Gastrocnemius medialis (tissue), 4 donors: ENCODE results near the gene MIGA1.

ENCODE experiments used
- POLR2A ChIP-seq, 2 donors: fragments of 450-650 bp; IDR thresholded peaks; one replicate each; pipeline ENCODE4 v1.6.1; 2017; ENCODE audit warnings: antibody characterized with exemption in 2 of 2, mild to moderate bottlenecking in 2 of 2, moderate library complexity in 2 of 2
- TF ChIP-seq, protein P1 (sequence below), 5 experiments: fragments of 450-650 bp in 3 of 5; fragments of 200-600 bp in 2 of 5; sonication (generic) in 2 of 5; IDR thresholded peaks in 4 of 5; conservative IDR thresholded peaks in 1 of 5; 1 replicate in 4 of 5; 2 replicates in 1 of 5; pipeline ENCODE4 v1.5.1; 2016 to 2019; ENCODE audit warnings: antibody characterized with exemption in 5 of 5, mild to moderate bottlenecking in 3 of 5, moderate library complexity in 3 of 5

DNA sequence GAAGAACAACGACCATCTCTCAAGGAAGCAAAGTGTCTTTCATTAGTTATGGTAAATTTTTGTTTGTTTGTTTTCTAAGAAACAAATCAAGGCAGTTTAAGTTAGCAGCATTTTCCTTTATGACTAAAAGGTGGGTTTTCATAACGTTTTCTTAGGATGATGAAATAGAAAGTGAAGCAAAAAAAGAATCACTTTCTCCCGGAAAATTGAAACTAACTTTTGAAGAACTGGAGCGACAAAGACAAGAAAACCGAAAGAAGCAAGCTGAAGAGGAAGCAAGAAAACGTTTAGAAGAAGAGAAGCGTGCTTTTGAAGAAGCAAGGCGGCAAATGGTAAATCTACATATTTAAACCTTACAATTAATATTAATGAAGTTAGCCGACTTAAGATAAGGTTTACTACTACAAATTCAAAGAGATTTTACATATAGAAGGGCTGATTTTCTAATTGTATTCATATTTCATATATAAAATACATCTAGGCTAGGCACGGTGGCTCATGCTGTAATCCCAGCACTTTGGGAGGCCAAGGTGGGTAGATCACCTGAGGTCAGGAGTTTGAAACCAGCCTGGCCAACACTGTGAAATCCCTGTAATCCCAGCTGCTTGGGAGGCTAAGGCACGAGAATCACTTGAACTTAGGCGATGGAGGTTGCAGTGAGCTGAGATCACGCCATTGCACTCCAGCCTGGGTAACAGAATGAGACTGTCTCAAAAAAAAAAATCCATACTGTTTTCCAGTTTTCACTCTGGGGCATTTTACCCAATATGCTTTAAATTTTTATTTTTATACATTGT is 147.3 kb downstream of the MIGA1 start:
- TF ChIP-seq, protein P1, sequence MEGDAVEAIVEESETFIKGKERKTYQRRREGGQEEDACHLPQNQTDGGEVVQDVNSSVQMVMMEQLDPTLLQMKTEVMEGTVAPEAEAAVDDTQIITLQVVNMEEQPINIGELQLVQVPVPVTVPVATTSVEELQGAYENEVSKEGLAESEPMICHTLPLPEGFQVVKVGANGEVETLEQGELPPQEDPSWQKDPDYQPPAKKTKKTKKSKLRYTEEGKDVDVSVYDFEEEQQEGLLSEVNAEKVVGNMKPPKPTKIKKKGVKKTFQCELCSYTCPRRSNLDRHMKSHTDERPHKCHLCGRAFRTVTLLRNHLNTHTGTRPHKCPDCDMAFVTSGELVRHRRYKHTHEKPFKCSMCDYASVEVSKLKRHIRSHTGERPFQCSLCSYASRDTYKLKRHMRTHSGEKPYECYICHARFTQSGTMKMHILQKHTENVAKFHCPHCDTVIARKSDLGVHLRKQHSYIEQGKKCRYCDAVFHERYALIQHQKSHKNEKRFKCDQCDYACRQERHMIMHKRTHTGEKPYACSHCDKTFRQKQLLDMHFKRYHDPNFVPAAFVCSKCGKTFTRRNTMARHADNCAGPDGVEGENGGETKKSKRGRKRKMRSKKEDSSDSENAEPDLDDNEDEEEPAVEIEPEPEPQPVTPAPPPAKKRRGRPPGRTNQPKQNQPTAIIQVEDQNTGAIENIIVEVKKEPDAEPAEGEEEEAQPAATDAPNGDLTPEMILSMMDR (IDR thresholded peaks at IDR 0.05 in 4 of 5, conservative IDR thresholded peaks at IDR 0.05 in 1 of 5): no peak
- TF ChIP-seq POLR2A (IDR thresholded peaks at IDR 0.05): no peak
